Nephron progenitor cell (in vitro differentiated cells): ENCODE results near the gene DCTD.

Source experiments
- DNase-seq: peaks from one replicate; pipeline ENCODE4 v3.0.0; 2021
- H3K27ac Mint-ChIP-seq: 2 replicates; pipeline ENCODE4 v1.8.0; 2021; ENCODE audit warnings: mild to moderate bottlenecking, moderate library complexity, mixed read lengths
- H3K27me3 Mint-ChIP-seq: 2 replicates; pipeline ENCODE4 v1.8.0; 2021; ENCODE audit warnings: mild to moderate bottlenecking, low read depth, mixed read lengths; ENCODE audit not compliant: poor library complexity
- H3K36me3 Mint-ChIP-seq: 2 replicates; pipeline ENCODE4 v1.8.0; 2021; ENCODE audit warnings: low read depth, mixed read lengths
- H3K4me1 Mint-ChIP-seq: 2 replicates; pipeline ENCODE4 v1.8.0; 2021; ENCODE audit warnings: mixed read lengths
- H3K4me3 Mint-ChIP-seq: 2 replicates; pipeline ENCODE4 v1.8.0; 2021; ENCODE audit warnings: mild to moderate bottlenecking, moderate library complexity, mixed read lengths
- H3K9me3 Mint-ChIP-seq: 2 replicates; pipeline ENCODE4 v1.8.0; 2021; ENCODE audit warnings: mild to moderate bottlenecking, moderate library complexity, mixed read lengths
- CTCF ChIP-seq: fragments of 200-600 bp; sonication (generic); IDR thresholded peaks from 2 replicates; pipeline ENCODE4 v1.5.0; 2021; ENCODE audit warnings: antibody characterized with exemption

DCTD gene

DNA sequence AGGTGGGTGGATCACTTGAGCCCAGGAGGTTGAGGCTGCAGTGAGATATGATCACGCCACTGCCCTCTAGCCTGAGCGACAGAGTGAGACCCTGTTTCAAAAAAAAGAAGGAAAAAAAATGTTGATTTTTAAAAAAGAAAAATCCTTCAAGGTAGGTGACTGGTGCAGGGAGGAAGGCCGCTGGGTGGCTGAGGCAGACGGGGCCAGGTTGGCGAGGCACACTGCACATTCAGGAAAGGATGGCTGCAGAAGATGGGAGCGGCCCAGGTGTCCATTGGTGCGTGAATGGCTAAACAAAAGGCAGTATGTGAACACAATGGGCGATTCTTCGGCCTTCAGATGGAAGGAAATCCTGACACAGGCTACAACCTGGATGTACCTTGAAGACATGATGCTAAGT lies 30.4 kb downstream of the DCTD start:
- Mint-ChIP-seq H3K4me1 (peaks cover 5% of the 10 kb centered on the region), H3K27me3 (no peaks in the 10 kb centered on the region), H3K27ac (peak overlapping the region; percentile 53), H3K36me3 (peaks cover 99% of the 10 kb centered on the region), H3K9me3 (peaks cover 49% of the 10 kb centered on the region), H3K4me3 (no peak overlapping the region)
- no peak for TF ChIP-seq CTCF
- no peak for DNase-seq

GRCh38 chr4:182886205-182886604 lies 31.0 kb downstream of the DCTD start:
- DNase-seq, result no peak
- Mint-ChIP-seq H3K4me1 (peaks cover 8% of the 10 kb centered on the region), H3K36me3 (peaks cover 97% of the 10 kb centered on the region), H3K9me3 (peaks cover 49% of the 10 kb centered on the region), H3K27ac (no peak overlapping the region), H3K4me3 (no peak overlapping the region), H3K27me3 (no peaks in the 10 kb centered on the region)
- TF ChIP-seq CTCF, result no peak

- no peak for TF ChIP-seq CTCF
- Mint-ChIP-seq H3K4me1 (peaks cover 13% of the 10 kb centered on the region), H3K9me3 (peaks cover 49% of the 10 kb centered on the region), H3K36me3 (peaks cover 96% of the 10 kb centered on the region), H3K27me3 (no peaks in the 10 kb centered on the region), H3K27ac (no peak overlapping the region), H3K4me3 (no peak overlapping the region)
- DNase-seq, result no peak
Observed at GRCh38 chr4:182885738-182886077, 31.5 kb downstream of the DCTD start.

DNA sequence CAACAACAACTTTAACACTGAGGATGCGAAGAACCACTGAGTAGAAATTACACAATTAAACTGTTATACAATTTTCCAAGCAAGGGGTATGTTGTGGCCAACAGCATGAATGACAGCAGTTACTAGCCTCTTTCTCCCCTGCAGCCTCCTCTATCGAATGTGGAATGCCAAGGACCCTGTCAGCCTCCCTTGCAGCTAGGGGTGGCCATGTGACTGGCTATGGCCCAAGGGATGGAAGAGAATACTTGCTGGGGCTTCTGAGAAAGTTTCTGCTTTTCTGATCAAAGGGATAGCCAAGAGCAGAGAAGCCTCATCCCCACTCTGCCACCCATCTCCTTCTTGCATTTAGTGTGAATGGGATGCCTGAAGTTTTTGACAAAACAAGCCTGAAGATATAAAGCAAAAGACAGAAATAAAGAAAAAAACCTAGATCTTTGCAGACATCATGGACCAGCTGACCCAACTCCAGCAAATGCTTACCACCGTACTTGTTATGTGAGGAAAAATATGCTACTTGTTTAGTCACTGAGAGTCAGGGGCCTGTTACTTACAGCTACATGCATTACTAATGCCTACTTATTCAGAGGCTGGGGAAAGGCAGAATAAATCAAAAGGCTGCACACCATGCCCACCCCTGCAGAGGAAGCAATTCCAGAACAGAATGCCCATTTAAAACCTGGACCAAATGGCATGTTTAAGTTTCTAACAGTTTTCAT lies 32.0 kb downstream of the DCTD start:
- Mint-ChIP-seq H3K27ac (no peak overlapping the region), H3K27me3 (no peaks in the 10 kb centered on the region), H3K36me3 (peaks cover 91% of the 10 kb centered on the region), H3K4me3 (no peak overlapping the region), H3K4me1 (peaks cover 13% of the 10 kb centered on the region), H3K9me3 (peaks cover 49% of the 10 kb centered on the region)
- DNase-seq, result no peak
- TF ChIP-seq CTCF, result no peak

GRCh38 chr4:182884040-182884439 lies 33.1 kb downstream of the DCTD start:
- Mint-ChIP-seq H3K36me3 (peaks cover 85% of the 10 kb centered on the region), H3K27ac (no peak overlapping the region), H3K27me3 (no peaks in the 10 kb centered on the region), H3K4me1 (peaks cover 14% of the 10 kb centered on the region), H3K9me3 (peaks cover 49% of the 10 kb centered on the region), H3K4me3 (no peak overlapping the region)
- DNase-seq, result no peak
- no peak for TF ChIP-seq CTCF

GRCh38 chr4:182883351-182883750 lies 33.8 kb downstream of the DCTD start:
- H3K36me3 Mint-ChIP-seq, result peaks cover 78% of the 10 kb centered on the region
- no peak for DNase-seq
- H3K4me1 Mint-ChIP-seq, result peaks cover 21% of the 10 kb centered on the region
- no peak for TF ChIP-seq CTCF
- no peaks in the 10 kb centered on the region for H3K27me3 Mint-ChIP-seq
- H3K9me3 Mint-ChIP-seq, result peaks cover 49% of the 10 kb centered on the region
- H3K27ac Mint-ChIP-seq, result no peak overlapping the region
- no peak overlapping the region for H3K4me3 Mint-ChIP-seq
